H1 (cell line): ENCODE measurements around the gene RBSN. TPM values are rescaled to one million over a fixed set of nuclear protein-coding genes. Genes with fewer than 3 reads are reported as not detected.

Source experiments
- CTCF ChIA-PET: fragments of 300-600 bp; sonication (Branson Sonifier 250); formaldehyde crosslinking; loops from one replicate; lab custom pipeline; 2021; ENCODE audit not compliant: partially characterized antibody; lab: Charles Lee
- POLR2A ChIA-PET: fragments of 300-600 bp; sonication (Branson Sonifier 250); formaldehyde crosslinking; loops from one replicate; lab custom pipeline; 2021; ENCODE audit warnings: inconsistent platforms; ENCODE audit not compliant: partially characterized antibody; lab: Charles Lee
- DNase-seq, 2 experiments: peaks; one replicate each; pipeline versions ENCODE4 v3.0.0 to v3.0.0-alpha.2; 2010 to 2022; ENCODE audit warnings: low spot score in 2 of 2, low read depth in 1 of 2, mixed read lengths in 1 of 2
- FAIRE-seq: peaks from 2 replicates; lab custom pipeline; 2011; peaks lifted over from hg19 to GRCh38; lab: Jason Lieb, UNC
- H2AFZ ChIP-seq: 2 replicates; pipeline ENCODE4 v1.8.1; 2012; ENCODE audit warnings: low read length, inconsistent platforms
- H2AK5ac ChIP-seq: 2 replicates; pipeline ENCODE4 v1.6.1; 2013; ENCODE audit warnings: low read depth, low read length
- H2BK120ac ChIP-seq: replicated peaks from 2 replicates; pipeline ENCODE3; 2013; ENCODE audit warnings: low read depth, low read length, inconsistent platforms
- H2BK12ac ChIP-seq: 2 replicates; pipeline ENCODE4 v1.6.1; 2013; ENCODE audit warnings: low read depth, low read length
- H2BK15ac ChIP-seq: 2 replicates; pipeline ENCODE4 v1.6.1; 2013; ENCODE audit warnings: low read length
- H2BK20ac ChIP-seq: 2 replicates; pipeline ENCODE4 v1.6.1; 2013; ENCODE audit warnings: low read length
- H2BK5ac ChIP-seq: 2 replicates; pipeline ENCODE4 v1.6.1; 2013; ENCODE audit warnings: low read depth, low read length
- H3K14ac ChIP-seq: 2 replicates; pipeline ENCODE4 v1.6.1; 2013; ENCODE audit warnings: inconsistent platforms; ENCODE audit not compliant: insufficient read length
- H3K18ac ChIP-seq: 2 replicates; pipeline ENCODE4 v1.6.1; 2013; ENCODE audit warnings: low read length; ENCODE audit errors: extremely low read depth
- H3K23ac ChIP-seq: 2 replicates; pipeline ENCODE4 v1.6.1; 2013; ENCODE audit warnings: inconsistent platforms; ENCODE audit not compliant: insufficient read length
- H3K23me2 ChIP-seq: 2 replicates; pipeline ENCODE4 v1.6.1; 2013; ENCODE audit warnings: low read depth, low read length
- H3K27ac ChIP-seq: 2 replicates; pipeline ENCODE4 v1.6.1; 2011; ENCODE audit warnings: low read depth, low read length, inconsistent platforms
- H3K27me3 ChIP-seq, 4 experiments: replicated peaks in 1 of 4; 1 replicate in 1 of 4; 2 replicates in 3 of 4; pipeline versions ENCODE4 v1.6.1 to v1.8.1; 2011 to 2013; ENCODE audit warnings: low read length in 3 of 4, mild to moderate bottlenecking in 3 of 4, inconsistent platforms in 2 of 4, mixed read lengths in 2 of 4, moderate library complexity in 1 of 4; ENCODE audit not compliant: control insufficient read depth in 3 of 4, insufficient read depth in 3 of 4; ENCODE audit errors: extremely low read depth in 1 of 4
- H3K36me3 ChIP-seq, 4 experiments: 2 replicates each; pipeline versions ENCODE4 v1.6.1 to v1.8.1; 2011 to 2013; ENCODE audit warnings: mild to moderate bottlenecking in 4 of 4, low read length in 3 of 4, moderate library complexity in 2 of 4, control low read depth in 1 of 4, inconsistent platforms in 1 of 4; ENCODE audit not compliant: insufficient read depth in 4 of 4, control insufficient read depth in 2 of 4
- H3K4ac ChIP-seq: replicated peaks from 2 replicates; pipeline ENCODE3; 2013; ENCODE audit warnings: low read length, low read depth, mixed read lengths, inconsistent platforms; ENCODE audit not compliant: insufficient read length
- H3K4me1 ChIP-seq, 4 experiments: replicated peaks in 1 of 4; 1 replicate in 1 of 4; 2 replicates in 3 of 4; pipeline versions ENCODE4 v1.6.1 to v1.8.1; 2011 to 2013; ENCODE audit warnings: low read length in 3 of 4, inconsistent platforms in 2 of 4, mixed read lengths in 1 of 4; ENCODE audit not compliant: insufficient read depth in 4 of 4, control insufficient read depth in 3 of 4
- H3K4me2 ChIP-seq, 2 experiments: 2 replicates each; pipeline versions ENCODE4 v1.6.1 to v1.8.1; 2011 to 2013; ENCODE audit warnings: low read depth in 2 of 2, low read length in 2 of 2, control low read depth in 1 of 2, inconsistent platforms in 1 of 2, mild to moderate bottlenecking in 1 of 2; ENCODE audit not compliant: insufficient read depth in 1 of 2
- H3K4me3 ChIP-seq, 4 experiments: fragments of 200-600, 300-600 bp in 1 of 4; sonication (generic), shearing (Covaris generic), sonication (Bioruptor Twin) in 1 of 4; 2 replicates each; pipeline versions ENCODE4 v1.5.1 to v1.8.1; 2011 to 2016; ENCODE audit warnings: low read length in 4 of 4, low read depth in 3 of 4, control low read depth in 2 of 4, inconsistent platforms in 2 of 4, mild to moderate bottlenecking in 2 of 4, mixed read lengths in 1 of 4, moderate library complexity in 1 of 4; ENCODE audit not compliant: insufficient read depth in 2 of 4; ENCODE audit errors: extremely low read depth in 1 of 4
- H3K56ac ChIP-seq: replicated peaks from 2 replicates; pipeline ENCODE3; 2013; ENCODE audit warnings: low read depth, mild to moderate bottlenecking, mixed read lengths, low read length, inconsistent platforms; ENCODE audit not compliant: insufficient read length
- H3K79me1 ChIP-seq: 2 replicates; pipeline ENCODE4 v1.6.1; 2013; ENCODE audit warnings: low read depth, low read length, control low read depth
- H3K79me2 ChIP-seq, 2 experiments: 2 replicates each; pipeline versions ENCODE4 v1.6.1 to v1.8.1; 2012 to 2013; ENCODE audit warnings: low read length in 2 of 2, mild to moderate bottlenecking in 2 of 2, inconsistent platforms in 1 of 2; ENCODE audit not compliant: insufficient read depth in 2 of 2, control insufficient read depth in 1 of 2
- H3K9ac ChIP-seq, 4 experiments: replicated peaks in 1 of 4; 1 replicate in 1 of 4; 2 replicates in 3 of 4; pipeline versions ENCODE4 v1.6.1 to v1.8.1; 2011 to 2013; ENCODE audit warnings: low read depth in 3 of 4, low read length in 3 of 4, control low read depth in 2 of 4, mild to moderate bottlenecking in 2 of 4, moderate library complexity in 2 of 4, inconsistent platforms in 1 of 4; ENCODE audit errors: extremely low read depth in 1 of 4
- H3K9me3 ChIP-seq, 2 experiments: 2 replicates each; pipeline versions ENCODE4 v1.6.1 to v1.8.1; 2012 to 2013; ENCODE audit warnings: mild to moderate bottlenecking in 2 of 2, moderate library complexity in 2 of 2, control low read depth in 1 of 2, inconsistent platforms in 1 of 2, low read depth in 1 of 2, low read length in 1 of 2, mixed read lengths in 1 of 2; ENCODE audit not compliant: insufficient read depth in 2 of 2
- H4K20me1 ChIP-seq, 2 experiments: replicated peaks in 1 of 2; 2 replicates each; pipeline versions ENCODE3 to v1.8.1; 2011 to 2013; ENCODE audit warnings: inconsistent platforms in 2 of 2, low read length in 2 of 2, mild to moderate bottlenecking in 1 of 2; ENCODE audit not compliant: insufficient read depth in 2 of 2, control insufficient read depth in 1 of 2
- H4K5ac ChIP-seq: 2 replicates; pipeline ENCODE4 v1.6.1; 2013; ENCODE audit warnings: low read length, low read depth, mixed read lengths, inconsistent platforms; ENCODE audit not compliant: insufficient read length
- H4K8ac ChIP-seq: 2 replicates; pipeline ENCODE4 v1.8.0; 2013; ENCODE audit warnings: mild to moderate bottlenecking, moderate library complexity, low read length, inconsistent platforms; ENCODE audit not compliant: insufficient read depth; ENCODE audit errors: extremely low read depth
- H4K91ac ChIP-seq: replicated peaks from 2 replicates; pipeline ENCODE3; 2013; ENCODE audit warnings: low read length, mixed read lengths, inconsistent platforms; ENCODE audit not compliant: insufficient read length
- BCL11A ChIP-seq, 2 experiments: IDR thresholded peaks; one replicate each; pipeline ENCODE4 v1.6.1; 2011; ENCODE audit warnings: low read depth in 2 of 2, low read length in 2 of 2, mild to moderate bottlenecking in 2 of 2
- CHD1 ChIP-seq: IDR thresholded peaks from 2 replicates; pipeline ENCODE4 v1.6.1; 2012; ENCODE audit warnings: low read depth, low read length, improper control_type of control experiment
- EGR1 ChIP-seq: IDR thresholded peaks from 2 replicates; pipeline ENCODE4 v1.6.1; 2011; ENCODE audit warnings: low read depth, low read length, borderline replicate concordance
- EP300 ChIP-seq, 2 experiments: IDR thresholded peaks; 1 replicate in 1 of 2; 2 replicates in 1 of 2; pipeline ENCODE4 v1.6.1; 2011 to 2012; ENCODE audit warnings: low read depth in 2 of 2, low read length in 2 of 2, mild to moderate bottlenecking in 2 of 2, borderline replicate concordance in 1 of 2, inconsistent platforms in 1 of 2, moderate library complexity in 1 of 2
- EZH2 ChIP-seq: fragments of 200-600 bp; sonication (generic); IDR thresholded peaks from 2 replicates; pipeline ENCODE4 v1.7.1; 2012; ENCODE audit warnings: low read depth, mild to moderate bottlenecking, moderate library complexity, low read length, inconsistent platforms; ENCODE audit not compliant: severe bottlenecking
- SP1 ChIP-seq: IDR thresholded peaks from 2 replicates; pipeline ENCODE4 v1.6.1; 2011; ENCODE audit warnings: low read depth, low read length
- WGBS, 2 experiments: shearing (Covaris generic) in 1 of 2; methylation state at CpG; one replicate each; pipeline versions ENCODE4 v1.1.6 to v1.1.7; 2013 to 2015; ENCODE audit warnings: low lambda C conversion rate in 2 of 2, mixed read lengths in 2 of 2, inconsistent platforms in 1 of 2, low coverage in 1 of 2, missing lambda C conversion rate in 1 of 2; ENCODE audit not compliant: insufficient replicate concordance in 2 of 2, insufficient coverage in 1 of 2, insufficient read length in 1 of 2; ENCODE audit errors: extremely low coverage in 1 of 2, missing lambda C conversion rate in 1 of 2; 5-methylcytosine and 5-hydroxymethylcytosine counted together
- polyA plus RNA-seq, 7 experiments: library from polyadenylated mRNA; depleted of rRNA in 3 of 7; stranded (reverse) in 5 of 7; unstranded in 2 of 7; fragments of >200 nt in 5 of 7; fragments of 200-250 nt in 2 of 7; gene quantifications; 1 replicate in 5 of 7; 2 replicates in 1 of 7; 4 replicates in 1 of 7; pipeline versions ENCODE4 v1.2.1 to v1.2.3, GENCODE V29; 2011 to 2013; ENCODE audit warnings: missing spikeins in 2 of 7, mixed read lengths in 2 of 7
- total RNA-seq: library from RNA; stranded (reverse); fragmentation: NEBNext Ultra II Directional; extraction: Animal tissue kit (Norgen Biotek cat#: 25700); gene quantifications from 2 replicates; pipeline ENCODE4 v1.2.1, GENCODE V29; 2021

The RBSN gene
- total and polyA plus RNA-seq, 2 of the 8 experiments (the other 6 are each of a cell fraction or from before 2014, with no cell fraction given), result 5.9 to 20.0 TPM

GRCh38 chr3:15055019-15055557 is 43.9 kb downstream of the RBSN start:
- no peak overlapping the region for H3K14ac ChIP-seq
- peaks cover 23 to 24% of the 10 kb centered on the region in 2 experiments for H4K20me1 ChIP-seq
- H3K27ac ChIP-seq, result no peak overlapping the region
- no peak overlapping the region for H2AK5ac ChIP-seq
- DNase-seq (no peak), FAIRE-seq (no peak)
- no peak overlapping the region for H3K4ac ChIP-seq
- 96% methylated on average over 8 of the region's 8 CpGs; no CpG with 5 or more reads in 1 of the 2 experiments for WGBS, 2 experiments
- TF ChIP-seq CHD1 (no peak), SP1 (no peak), BCL11A (IDR thresholded peaks at IDR 0.05; ENCODE audit: low read depth in 2 of 2, low read length in 2 of 2) (no peak), EP300 (IDR thresholded peaks at IDR 0.05; ENCODE audit: borderline replicate concordance in 1 of 2, low read depth in 2 of 2, low read length in 2 of 2) (peak in 1 of 2 experiments; percentile 52; a peak in 1 of 3 replicates), EGR1 (no peak), EZH2 (no peak)
- peaks cover 9 to 48% (median 23%) of the 10 kb centered on the region in 4 experiments for H3K36me3 ChIP-seq
- H3K79me2 ChIP-seq, result peaks cover 3 to 64% of the 10 kb centered on the region in 2 experiments; a peak in 3 of 4 replicates
- no peak overlapping the region for H2BK20ac ChIP-seq
- H4K91ac ChIP-seq, result no peak overlapping the region
- H2BK5ac ChIP-seq, result no peak overlapping the region
- H4K8ac ChIP-seq, result no peak overlapping the region
- no peak overlapping the region for H3K23ac ChIP-seq
- no peak overlapping the region for H3K4me2 ChIP-seq
- no peak overlapping the region for H2BK120ac ChIP-seq
- no peak overlapping the region for H2AFZ ChIP-seq
- H2BK12ac ChIP-seq, result no peak overlapping the region
- peaks cover 9% of the 10 kb centered on the region for H3K79me1 ChIP-seq
- no peaks in the 10 kb centered on the region for H3K9me3 ChIP-seq
- POLR2A ChIA-PET, result interaction anchor here (1.1 kb wide), 1 partner anchor 9 kb away, joined by 4 read pairs; no protein-coding TSS in a partner anchor
- H3K9ac ChIP-seq, result no peak overlapping the region
- no peak overlapping the region for H3K56ac ChIP-seq
- no peak overlapping the region for H2BK15ac ChIP-seq
- no peaks in the 10 kb centered on the region for H3K27me3 ChIP-seq
- no peak overlapping the region for H3K4me3 ChIP-seq
- peaks cover 0 to 2% (median 0%) of the 10 kb centered on the region in 4 experiments; a peak in 3 of 7 replicates for H3K4me1 ChIP-seq
- H4K5ac ChIP-seq, result no peak overlapping the region
- CTCF ChIA-PET, result no interaction called here
- no peaks in the 10 kb centered on the region for H3K23me2 ChIP-seq
- H3K18ac ChIP-seq, result no peak overlapping the region
